SH-SY5Y (cell line): ENCODE data around the gene MSI2.

Experiments used
- GATA2 ChIP-seq: IDR thresholded peaks from 2 replicates; pipeline ENCODE4 v1.6.1; 2011; ENCODE audit warnings: mild to moderate bottlenecking, low read depth, low read length
- GATA3 ChIP-seq: IDR thresholded peaks from 2 replicates; pipeline ENCODE4 v1.6.1; 2011; ENCODE audit warnings: low read depth, mild to moderate bottlenecking, low read length, moderate library complexity

DNA sequence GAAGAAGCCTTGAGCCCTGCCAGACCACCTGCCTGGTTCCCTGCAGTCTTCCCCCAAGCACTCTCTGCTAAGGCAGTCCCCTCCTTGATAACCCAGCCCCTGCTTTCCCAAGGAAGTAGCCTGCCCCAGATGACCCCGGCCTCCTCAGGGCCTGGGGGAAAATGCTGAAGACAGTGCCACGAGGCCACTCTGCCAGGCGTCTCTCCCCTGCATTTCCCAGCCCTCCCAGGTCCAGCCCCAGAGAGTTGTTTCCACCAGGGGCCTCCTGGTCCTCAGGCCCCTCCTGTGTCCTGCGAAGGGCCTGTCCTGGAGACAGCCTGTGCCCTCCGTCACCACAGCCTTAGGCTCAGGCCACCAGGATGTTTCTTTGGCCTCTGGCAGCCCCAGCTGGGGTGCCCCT, 392.4 kb downstream of the MSI2 start:
- TF ChIP-seq GATA2: no peak
- no peak for TF ChIP-seq GATA3
